Measurements from ENCODE around the gene NAPB. TPM values are rescaled to one million over a fixed set of nuclear protein-coding genes. Genes with fewer than 3 reads are reported as not detected.

The NAPB gene
- polyA plus RNA-seq, 4 donors, result 16.3 to 29.0 (median 18.8) TPM

Other genes with a start within 250 kb of the NAPB start
- 10 to 100 TPM; 16.0 to 25.7 (median 17.8) TPM for gene NXT1, start 70.7 kb downstream of the NAPB start, polyA plus RNA-seq (ENCODE audit: insufficient read length in 4 of 4)
- 10 to 100 TPM; 15.4 to 19.2 (median 16.7) TPM for gene GZF1, start 59.3 kb downstream of the NAPB start, polyA plus RNA-seq (ENCODE audit: insufficient read length in 4 of 4)
- gene CSTL1, start 18.2 kb upstream of the NAPB start, polyA plus RNA-seq (ENCODE audit: insufficient read length in 4 of 4), result not detected
- gene CST11, start 31.4 kb upstream of the NAPB start, polyA plus RNA-seq (ENCODE audit: insufficient read length in 4 of 4), result not detected
- gene CST8, start 69.6 kb upstream of the NAPB start, polyA plus RNA-seq (ENCODE audit: insufficient read length in 4 of 4), result not detected
- gene CST9L, start 147.0 kb upstream of the NAPB start, polyA plus RNA-seq (ENCODE audit: insufficient read length in 4 of 4), result not detected
- not detected for gene CST9, start 184.4 kb upstream of the NAPB start, polyA plus RNA-seq (ENCODE audit: insufficient read length in 4 of 4)
- gene CST3, start 216.5 kb upstream of the NAPB start, polyA plus RNA-seq (ENCODE audit: insufficient read length in 4 of 4), result 100 to 1,000 TPM; 131 to 207 (median 167) TPM